ENCODE measurements around the gene IGFBP6. TPM values are rescaled to one million over a fixed set of nuclear protein-coding genes. Genes with fewer than 3 reads are reported as not detected.

IGFBP6 gene, protein sequence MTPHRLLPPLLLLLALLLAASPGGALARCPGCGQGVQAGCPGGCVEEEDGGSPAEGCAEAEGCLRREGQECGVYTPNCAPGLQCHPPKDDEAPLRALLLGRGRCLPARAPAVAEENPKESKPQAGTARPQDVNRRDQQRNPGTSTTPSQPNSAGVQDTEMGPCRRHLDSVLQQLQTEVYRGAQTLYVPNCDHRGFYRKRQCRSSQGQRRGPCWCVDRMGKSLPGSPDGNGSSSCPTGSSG
- 251 TPM for total RNA-seq

GRCh38 chr12:53097564-53098353 lies at the start of gene IGFBP6:
Gene IGFBP6 (plus strand): TSS chr12:53097667. CDS start chr12:53097718, 51 bp downstream.
- DNase-seq, result peak; percentile 77

DNA sequence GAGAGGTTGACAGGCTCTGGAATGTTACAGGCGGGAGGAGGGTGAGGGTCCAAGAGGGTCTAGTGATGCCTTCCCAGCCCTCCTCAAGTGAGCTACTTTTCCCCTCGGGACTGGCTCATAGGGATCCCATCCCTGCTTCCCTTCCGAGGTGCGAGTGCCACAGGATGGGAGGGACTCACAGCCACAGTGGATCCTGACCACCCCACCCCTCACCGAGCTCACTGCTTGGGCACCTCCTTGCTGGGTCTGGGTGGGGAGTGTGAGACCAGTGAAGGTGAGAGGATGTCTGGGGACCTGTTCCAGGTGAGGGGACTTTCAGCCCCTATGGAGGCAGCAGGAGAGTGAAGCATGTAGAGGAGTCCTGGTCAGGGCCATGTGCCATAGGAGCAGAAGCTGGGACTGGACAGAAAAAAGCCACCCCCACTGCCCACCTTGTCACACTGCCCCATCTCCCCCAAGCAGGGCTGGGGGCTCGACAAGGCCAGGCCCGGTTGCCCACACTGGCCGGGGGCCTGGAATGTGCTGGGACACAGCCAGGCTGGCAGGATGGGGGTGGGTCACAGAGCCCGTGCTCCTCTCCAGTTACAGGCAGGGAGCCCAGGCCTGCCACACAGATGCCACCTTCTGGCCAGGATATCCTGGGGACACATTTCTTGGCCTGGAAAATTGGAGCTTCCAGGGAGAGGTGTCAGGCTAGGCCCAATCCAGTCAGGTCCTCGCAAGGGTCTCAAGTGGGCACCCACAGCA lies 49.3 kb upstream of the IGFBP6 start:
- peak; percentile 90 for DNase-seq

DNA sequence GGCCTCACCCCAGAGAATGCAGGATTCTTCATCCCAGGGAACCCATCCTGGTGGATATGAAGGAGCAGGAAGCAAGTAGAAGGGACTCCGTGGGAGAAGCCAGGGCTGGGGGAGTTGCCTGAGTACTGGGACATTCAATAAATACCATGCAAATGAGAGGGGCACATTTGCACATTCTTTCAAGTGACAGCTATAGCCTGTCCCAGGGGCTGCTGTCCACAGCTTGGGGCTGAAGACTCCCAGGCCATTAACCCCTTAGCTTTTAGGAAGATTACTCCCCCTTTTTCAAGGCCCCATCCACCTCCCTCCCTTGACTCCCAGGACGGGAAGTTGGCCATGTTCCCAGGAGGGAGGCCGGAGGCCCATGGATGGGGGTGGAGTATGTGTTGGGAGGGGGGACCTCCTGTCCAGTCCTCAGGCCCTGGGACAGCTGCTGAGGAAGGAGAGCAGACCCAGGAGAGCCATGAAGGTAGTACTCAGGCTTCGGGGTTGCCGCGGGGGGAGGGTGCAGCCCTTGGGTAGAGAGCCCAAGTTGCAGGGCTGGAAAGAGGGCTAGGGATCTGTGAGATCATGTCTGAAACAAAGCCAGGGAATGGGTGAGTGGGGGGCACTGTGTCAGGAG lies 48.6 kb upstream of the IGFBP6 start:
- DNase-seq, result peak; percentile 90

DNA sequence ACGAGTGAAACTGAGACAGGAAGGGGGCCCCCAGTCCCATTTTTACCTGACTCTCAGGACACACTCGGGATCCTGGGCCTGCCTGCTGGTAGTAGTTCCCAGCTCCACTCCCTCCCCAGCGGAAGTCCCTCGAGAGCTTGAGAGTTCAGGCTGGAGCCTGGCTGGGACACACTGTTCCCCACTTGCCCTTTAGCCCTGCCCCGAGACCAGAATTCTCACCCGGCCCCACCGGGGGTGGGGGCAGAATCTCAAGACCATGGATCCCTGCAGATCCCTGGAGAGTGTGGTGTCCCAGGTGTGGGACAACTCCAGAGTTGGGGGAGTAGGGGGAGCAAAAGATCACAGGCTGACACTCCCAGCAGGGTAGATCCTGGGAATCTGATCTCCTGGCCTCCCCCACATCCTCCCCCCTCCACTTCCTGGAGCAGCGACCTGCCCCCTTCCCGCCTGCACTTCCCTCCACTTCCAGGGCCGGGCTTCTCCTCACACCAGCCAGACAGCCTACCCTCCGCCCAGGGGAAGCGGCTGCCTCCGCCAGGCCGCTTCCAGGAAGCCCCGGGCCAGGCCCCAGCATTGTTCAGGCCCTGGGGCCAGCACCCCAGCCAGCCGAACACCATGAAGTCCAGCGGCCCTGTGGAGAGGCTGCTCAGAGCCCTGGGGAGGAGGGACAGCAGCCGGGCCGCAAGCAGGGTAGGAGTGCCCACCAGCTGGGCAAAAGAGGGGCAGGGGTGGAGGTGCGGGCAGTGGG lies 47.7 kb upstream of the IGFBP6 start, which contains the start of gene TNS2:
Gene TNS2, plus strand, starts transcription at position 495 of the 748 bp plus-strand sequence. Its CDS starts 121 bp downstream, at position 616.
- DNase-seq, result peak; percentile 72

DNA sequence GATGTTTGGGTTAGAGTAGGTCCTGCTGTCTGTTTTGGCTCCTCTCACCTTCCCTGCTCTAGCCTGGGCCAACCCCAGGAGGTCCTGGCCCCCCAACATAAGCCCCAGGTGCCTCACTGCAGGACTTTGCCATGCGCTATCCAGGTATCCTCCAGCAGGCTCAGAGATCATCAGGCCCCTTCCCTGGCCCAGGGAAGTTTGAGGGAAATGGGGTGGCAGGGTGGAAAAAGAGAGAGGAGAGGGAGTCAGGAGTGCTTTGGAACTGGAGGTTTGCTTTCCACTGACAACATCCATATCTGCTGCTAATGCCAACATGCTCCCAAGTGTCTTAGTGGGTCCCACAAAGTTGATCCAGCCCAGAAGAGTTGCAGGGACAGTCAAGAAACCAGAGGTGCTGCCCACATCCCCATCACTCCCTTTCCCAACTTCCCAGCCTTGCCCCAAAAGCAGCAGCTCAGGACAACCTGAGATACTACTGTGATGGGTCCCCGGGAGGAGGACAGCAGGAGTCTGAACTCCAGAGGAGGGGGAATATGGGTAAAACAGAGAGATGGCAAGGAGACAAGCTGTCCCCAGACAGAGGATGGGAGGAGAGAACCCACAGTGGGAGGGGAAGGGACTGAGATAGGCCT lies 46.9 kb upstream of the IGFBP6 start:
- no peak for DNase-seq

GRCh38 chr12:53051058-53051880 lies 46.2 kb upstream of the IGFBP6 start:
- DNase-seq, result peak; percentile 58

GRCh38 chr12:53051881-53052412 lies 45.5 kb upstream of the IGFBP6 start:
- no peak for DNase-seq

DNA sequence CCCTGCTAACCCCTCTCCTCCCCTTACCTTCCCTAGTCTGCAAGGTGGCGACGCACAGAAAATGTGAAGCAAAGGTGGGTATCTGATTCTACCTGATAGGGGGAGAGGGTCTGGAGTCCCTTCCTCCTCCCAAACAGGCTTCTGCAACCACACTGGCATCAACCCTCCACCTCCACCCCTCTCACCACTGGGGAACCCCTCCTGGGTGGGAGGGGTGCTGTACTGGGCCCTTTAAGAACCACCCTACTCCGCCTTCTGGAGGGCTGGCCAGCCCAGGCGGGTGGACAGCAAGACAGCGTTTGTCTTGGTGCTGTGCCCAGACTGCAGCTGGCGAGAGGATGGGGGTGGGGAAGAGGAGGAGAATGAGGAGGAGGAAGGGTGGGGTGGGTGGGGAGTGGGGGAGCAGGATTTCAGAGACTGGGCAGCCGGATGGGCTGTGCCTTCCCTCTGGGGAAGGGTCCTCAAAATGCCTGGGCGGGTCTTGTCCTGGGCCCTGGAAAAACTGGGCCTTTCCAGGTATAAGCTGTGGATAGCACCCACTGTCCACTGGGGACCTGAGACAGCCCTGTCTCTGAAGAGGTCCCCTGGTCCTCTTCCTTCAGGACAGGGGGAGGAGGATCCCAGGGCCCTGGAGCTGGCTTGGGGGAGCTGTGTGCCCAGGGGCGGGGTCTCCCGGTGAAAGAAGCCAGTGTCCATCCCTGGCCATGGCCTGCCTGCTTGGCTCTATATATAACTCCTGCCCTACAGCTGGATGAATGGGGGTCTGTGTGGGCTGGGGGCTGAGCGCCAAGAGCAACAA lies 44.8 kb upstream of the IGFBP6 start:
- DNase-seq, result peak; percentile 96

DNA sequence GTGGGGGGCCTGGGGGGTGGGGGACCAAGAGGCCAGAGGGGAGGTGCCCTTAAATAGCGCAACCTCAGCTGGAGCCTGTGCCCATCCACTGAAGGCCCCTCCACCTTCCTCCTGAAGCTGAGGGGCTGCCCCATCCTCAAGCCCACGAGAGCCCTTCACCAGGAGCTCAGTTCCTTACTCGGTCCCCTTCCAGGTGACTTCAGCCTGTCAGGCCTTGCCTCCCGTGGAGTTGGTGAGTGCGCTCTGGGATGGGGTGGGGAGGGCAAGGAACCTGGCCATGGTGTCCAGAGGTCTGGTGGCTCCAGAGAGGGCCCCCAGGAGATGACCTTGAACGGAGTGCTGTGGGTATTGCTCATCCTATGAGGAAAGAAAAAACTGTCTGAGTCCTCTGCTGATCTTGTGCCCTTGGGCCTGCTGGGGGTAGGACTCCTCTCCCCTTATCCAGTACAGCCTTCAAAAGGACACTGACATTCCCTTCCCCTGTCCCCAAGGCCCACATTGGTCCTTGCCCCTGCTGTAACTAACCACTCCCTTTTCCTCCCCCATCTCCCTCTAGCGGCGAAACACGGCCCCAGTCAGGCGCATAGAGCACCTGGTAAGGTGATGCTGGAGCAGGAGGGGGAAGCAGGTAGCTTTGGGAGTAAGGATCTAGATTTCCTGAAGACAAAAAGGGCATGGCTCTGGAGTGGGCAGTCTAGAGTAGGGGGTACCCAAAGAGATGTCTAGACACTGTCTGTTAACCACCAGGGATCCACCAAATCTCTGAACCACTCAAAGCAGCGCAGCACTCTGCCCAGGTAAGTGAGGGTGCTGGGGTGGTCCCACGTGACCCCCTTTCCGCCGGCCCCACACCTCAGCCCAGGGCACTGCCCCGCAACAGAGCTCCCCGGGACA lies 44.0 kb upstream of the IGFBP6 start:
- peak; percentile 74 for DNase-seq

- peak; percentile 98 for DNase-seq
Measured at GRCh38 chr12:53054112-53054878, 43.2 kb upstream of the IGFBP6 start.

- no peak for DNase-seq
Measured at GRCh38 chr12:53055471-53056266, 41.8 kb upstream of the IGFBP6 start.

DNA sequence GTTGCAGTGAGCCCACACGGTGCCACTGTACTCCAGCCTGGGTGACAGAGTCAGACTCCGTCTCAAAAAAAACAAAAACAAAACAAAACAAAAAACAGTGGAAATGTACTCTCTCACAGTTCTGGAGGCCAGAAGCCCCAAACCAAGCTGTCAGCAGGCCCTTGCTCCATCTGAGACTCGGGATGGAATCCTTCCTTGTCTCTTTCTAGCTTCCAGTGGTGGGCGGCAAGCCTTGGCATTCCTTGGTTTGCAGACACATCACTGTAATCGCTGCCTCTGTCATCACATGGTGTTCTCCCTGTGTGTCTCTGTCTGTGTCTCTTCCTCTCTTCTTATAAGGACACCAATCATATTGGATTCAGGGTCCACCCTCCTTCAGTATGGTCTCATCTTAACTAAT lies 41.2 kb upstream of the IGFBP6 start:
- no peak for DNase-seq

GRCh38 chr12:53056901-53057300 lies 40.6 kb upstream of the IGFBP6 start:
- no peak for DNase-seq

DNA sequence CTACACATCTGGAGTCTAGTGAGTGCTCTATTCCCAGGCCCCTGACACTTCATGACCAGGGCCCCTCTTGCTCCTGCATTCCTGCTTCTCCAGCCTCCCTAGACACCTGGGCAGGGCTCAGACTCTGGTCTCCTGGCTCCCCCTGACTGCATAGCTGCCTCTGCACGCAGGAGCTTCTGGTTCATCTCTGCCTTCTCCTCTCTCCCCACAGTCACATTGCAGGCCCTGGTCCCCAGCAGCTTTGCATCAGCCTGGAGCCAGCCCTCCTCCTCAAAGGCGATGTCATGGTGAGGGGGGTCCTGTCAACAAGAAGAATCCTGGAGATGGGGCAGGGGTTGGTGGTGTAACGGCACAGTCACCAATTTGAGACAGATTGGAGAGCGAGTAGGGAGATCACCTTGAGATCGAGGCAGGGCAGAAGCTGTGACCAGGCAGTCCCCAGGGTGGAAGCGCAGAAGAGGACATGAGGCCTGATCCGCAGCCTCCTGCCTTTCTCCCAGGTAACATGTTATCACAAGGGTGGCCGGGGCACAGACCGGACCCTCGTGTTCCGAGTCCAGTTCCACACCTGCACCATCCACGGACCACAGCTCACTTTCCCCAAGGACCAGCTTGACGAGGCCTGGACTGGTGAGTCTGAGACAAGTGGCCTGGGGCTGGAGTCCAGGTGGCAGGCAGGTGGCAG lies 39.5 kb upstream of the IGFBP6 start:
- DNase-seq, result no peak

DNA sequence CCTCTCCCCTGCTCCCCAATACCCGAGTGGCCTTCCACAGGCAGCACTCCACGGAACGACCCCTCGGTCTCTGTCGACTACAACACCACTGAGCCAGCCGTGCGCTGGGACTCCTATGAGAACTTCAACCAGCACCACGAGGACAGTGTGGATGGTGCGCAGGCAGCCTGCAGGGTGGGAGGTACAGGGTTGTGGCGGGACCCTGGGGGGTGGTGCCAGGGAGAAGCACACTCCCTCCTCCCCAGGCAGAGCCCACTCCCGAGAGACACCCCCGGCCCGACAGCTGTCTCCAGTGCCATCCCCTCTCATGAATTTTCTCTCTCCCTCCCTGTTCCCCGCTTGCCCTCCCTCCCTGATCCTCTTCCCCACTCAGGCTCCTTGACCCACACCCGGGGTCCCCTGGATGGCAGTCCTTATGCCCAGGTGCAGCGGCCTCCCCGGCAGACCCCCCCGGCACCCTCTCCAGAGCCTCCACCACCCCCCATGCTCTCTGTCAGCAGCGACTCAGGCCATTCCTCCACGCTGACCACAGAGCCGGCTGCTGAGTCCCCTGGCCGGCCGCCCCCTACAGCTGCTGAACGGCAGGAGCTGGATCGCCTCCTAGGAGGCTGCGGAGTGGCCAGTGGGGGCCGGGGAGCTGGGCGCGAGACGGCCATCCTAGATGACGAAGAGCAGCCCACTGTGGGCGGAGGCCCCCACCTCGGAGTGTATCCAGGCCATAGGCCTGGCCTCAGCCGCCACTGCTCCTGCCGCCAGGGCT lies 38.6 kb upstream of the IGFBP6 start:
- DNase-seq, result no peak

All from tongue (tissue), 2 donors.